HepG2 (cell line): Measurements from ENCODE around the gene ZKSCAN4. TPM values are rescaled to one million over a fixed set of nuclear protein-coding genes. Genes with fewer than 3 reads are reported as not detected.

Experiments
- ARNT2 ChIP-seq: sonication (generic); formaldehyde crosslinking; IDR thresholded peaks from 2 replicates; pipeline ENCODE4 v1.8.0; 2022; ENCODE audit warnings: mild to moderate bottlenecking, low read depth, missing genetic modification reagents, moderate library complexity
- DNMT3B ChIP-seq: conservative IDR thresholded peaks from 2 replicates; pipeline ENCODE4 v1.6.1; 2016; ENCODE audit warnings: missing biosample characterization, control low read depth
- ELF3 ChIP-seq: IDR thresholded peaks from 2 replicates; pipeline ENCODE4 v1.6.1; 2016; ENCODE audit warnings: missing genetic modification reagents, missing compliant biosample characterization
- FOSL2 ChIP-seq: sonication (generic); formaldehyde crosslinking; IDR thresholded peaks from 2 replicates; pipeline ENCODE4 v1.4.0; 2020; ENCODE audit warnings: missing genetic modification reagents
- FOXC1 ChIP-seq: sonication (generic); formaldehyde crosslinking; IDR thresholded peaks from 2 replicates; pipeline ENCODE4 v1.8.0; 2022; ENCODE audit warnings: mild to moderate bottlenecking, missing genetic modification reagents, borderline replicate concordance
- HMG20A ChIP-seq: IDR thresholded peaks from 2 replicates; pipeline ENCODE4 v1.6.1; 2016; ENCODE audit warnings: borderline replicate concordance
- HOXD1 ChIP-seq: sonication (generic); formaldehyde crosslinking; IDR thresholded peaks from 2 replicates; pipeline ENCODE4 v1.5.0; 2020; ENCODE audit warnings: missing genetic modification reagents
- KLF13 ChIP-seq: sonication (generic); formaldehyde crosslinking; IDR thresholded peaks from 2 replicates; pipeline ENCODE4 v1.4.0; 2020; ENCODE audit warnings: mild to moderate bottlenecking, missing genetic modification reagents
- KLF6 ChIP-seq: IDR thresholded peaks from 2 replicates; pipeline ENCODE4 v1.8.0; 2016; ENCODE audit warnings: missing biosample characterization, missing genetic modification reagents
- MIER2 ChIP-seq: IDR thresholded peaks from 2 replicates; pipeline ENCODE4 v1.6.1; 2016; ENCODE audit warnings: missing biosample characterization, missing genetic modification reagents
- MTF2 ChIP-seq: sonication (generic); formaldehyde crosslinking; IDR thresholded peaks from 2 replicates; pipeline ENCODE4 v1.5.0; 2020; ENCODE audit warnings: missing genetic modification reagents, borderline replicate concordance
- MXD3 ChIP-seq: IDR thresholded peaks from 2 replicates; pipeline ENCODE4 v1.6.1; 2016; ENCODE audit warnings: mild to moderate bottlenecking, missing biosample characterization, missing genetic modification reagents
- NFIB ChIP-seq: sonication (generic); formaldehyde crosslinking; IDR thresholded peaks from 2 replicates; pipeline ENCODE4 v1.9.0; 2021; ENCODE audit warnings: missing genetic modification reagents, mild to moderate bottlenecking, borderline replicate concordance
- NR2F2 ChIP-seq: IDR thresholded peaks from 2 replicates; pipeline ENCODE4 v1.6.1; 2012; ENCODE audit warnings: low read depth, inconsistent platforms, borderline replicate concordance
- RXRB ChIP-seq: IDR thresholded peaks from 2 replicates; pipeline ENCODE4 v1.6.1; 2016; ENCODE audit warnings: borderline replicate concordance, missing genetic modification reagents, missing compliant biosample characterization
- ZBTB21 ChIP-seq: sonication (generic); formaldehyde crosslinking; IDR thresholded peaks from 2 replicates; pipeline ENCODE4 v1.4.0; 2020; ENCODE audit warnings: missing genetic modification reagents
- ZMAT3 ChIP-seq: sonication (generic); formaldehyde crosslinking; conservative IDR thresholded peaks from 2 replicates; pipeline ENCODE4 v1.7.0; 2021; ENCODE audit warnings: missing genetic modification reagents
- ZNF160 ChIP-seq: sonication (generic); formaldehyde crosslinking; IDR thresholded peaks from 2 replicates; pipeline ENCODE4 v1.8.0; 2022; ENCODE audit warnings: mild to moderate bottlenecking, inconsistent platforms, missing genetic modification reagents
- ZNF17 ChIP-seq: sonication (generic); formaldehyde crosslinking; IDR thresholded peaks from 2 replicates; pipeline ENCODE4 v1.5.0; 2020; ENCODE audit warnings: mild to moderate bottlenecking, missing genetic modification reagents
- ZNF225 ChIP-seq: sonication (generic); formaldehyde crosslinking; IDR thresholded peaks from 2 replicates; pipeline ENCODE4 v1.4.0; 2020; ENCODE audit warnings: mild to moderate bottlenecking, missing genetic modification reagents
- ZNF329 ChIP-seq: sonication (generic); formaldehyde crosslinking; IDR thresholded peaks from 2 replicates; pipeline ENCODE4 v1.9.0; 2021; ENCODE audit warnings: low read depth, mild to moderate bottlenecking, missing genetic modification reagents
- ZNF570 ChIP-seq: sonication (generic); formaldehyde crosslinking; IDR thresholded peaks from 2 replicates; pipeline ENCODE4 v1.4.0; 2020; ENCODE audit warnings: mild to moderate bottlenecking, missing genetic modification reagents, borderline replicate concordance
- ZNF605 ChIP-seq: sonication (generic); formaldehyde crosslinking; IDR thresholded peaks from 2 replicates; pipeline ENCODE4 v1.8.0; 2022; ENCODE audit warnings: mild to moderate bottlenecking, missing genetic modification reagents
- ZNF678 ChIP-seq: sonication (generic); formaldehyde crosslinking; IDR thresholded peaks from 2 replicates; pipeline ENCODE4 v1.4.0; 2020; ENCODE audit warnings: mild to moderate bottlenecking, missing genetic modification reagents
- ZNF724P ChIP-seq: sonication (generic); formaldehyde crosslinking; IDR thresholded peaks from 2 replicates; pipeline ENCODE4 v1.8.0; 2022; ENCODE audit warnings: missing genetic modification reagents, borderline replicate concordance
- ZNF768 ChIP-seq: sonication (generic); formaldehyde crosslinking; IDR thresholded peaks from 2 replicates; pipeline ENCODE4 v1.4.0; 2020; ENCODE audit warnings: missing genetic modification reagents
- polyA plus RNA-seq, 8 experiments: library from polyadenylated mRNA; depleted of rRNA in 3 of 8; stranded (reverse) in 7 of 8; unstranded in 1 of 8; fragments of >200 nt; fragmentation: Illumina TruSeq in 4 of 8; extraction: Trizol in 4 of 8; gene quantifications; 2 replicates each; pipeline versions ENCODE4 v1.2.1 to v1.2.3, GENCODE V29; 2011 to 2016; ENCODE audit warnings: low read depth in 4 of 8, missing spikeins in 1 of 8, mixed read lengths in 1 of 8; ENCODE audit not compliant: insufficient read depth in 1 of 8
- total RNA-seq, 5 experiments: library from RNA; depleted of rRNA; stranded (reverse); fragments of >200 nt; fragmentation: Illumina TruSeq; extraction: Trizol; gene quantifications; 2 replicates each; pipeline ENCODE4 v1.2.3, GENCODE V29; 2016; ENCODE audit warnings: low read depth in 1 of 5
- TF ChIP-seq, protein P1 (sequence below): sonication (generic); formaldehyde crosslinking; IDR thresholded peaks from 2 replicates; pipeline ENCODE4 v1.9.0; 2021; ENCODE audit warnings: missing genetic modification reagents, borderline replicate concordance
- TF ChIP-seq, protein P2 (sequence below): sonication (generic); formaldehyde crosslinking; IDR thresholded peaks from 2 replicates; pipeline ENCODE4 v1.9.0; 2022; ENCODE audit warnings: missing genetic modification reagents, mild to moderate bottlenecking, borderline replicate concordance

The ZKSCAN4 gene
- total and polyA plus RNA-seq, 2 of the 13 experiments (the other 11 are each of a cell fraction or from before 2014, with no cell fraction given), result 2.9 to 7.8 TPM

DNA sequence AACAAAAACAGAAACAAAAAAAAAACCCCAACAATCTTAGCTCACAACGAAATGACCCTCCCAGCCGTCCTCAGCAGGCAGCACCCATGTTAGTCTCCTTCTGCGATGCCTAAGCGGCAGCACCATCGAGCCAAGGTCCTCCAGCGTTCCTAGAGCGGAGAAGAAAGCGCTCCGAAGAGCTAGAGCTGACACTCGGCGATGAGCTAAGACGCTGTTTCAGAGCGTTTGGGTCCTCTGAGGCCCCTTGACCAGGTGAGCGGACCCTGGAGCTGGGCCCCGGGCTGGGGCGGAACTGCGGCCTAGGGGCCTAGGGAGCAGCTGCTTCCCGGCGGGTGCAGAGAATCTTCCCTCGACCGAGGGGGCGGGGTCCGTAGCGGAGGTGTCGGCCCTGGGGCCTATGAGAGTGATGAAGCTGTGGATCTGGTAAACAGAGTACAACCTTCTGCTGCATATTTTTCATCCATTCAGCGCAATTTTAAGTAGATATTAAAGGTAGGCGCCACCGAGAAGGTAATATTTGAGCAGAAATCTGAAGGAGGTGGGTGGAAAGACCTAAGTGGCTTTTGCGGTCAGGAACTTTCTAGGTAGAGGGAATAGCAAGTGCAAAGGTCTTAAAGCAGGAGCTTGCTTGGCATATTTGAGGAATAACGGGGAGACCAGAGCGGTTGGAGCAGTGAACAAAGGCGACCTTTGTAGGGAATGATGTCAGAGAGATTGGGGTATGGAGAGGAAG is 15.1 kb upstream of the ZKSCAN4 start, which contains the start of gene ZSCAN26 (continued):
- peak; percentile 94 for TF ChIP-seq MXD3 (CRISPR knock-in tag)
- TF ChIP-seq KLF6 (CRISPR knock-in tag), result peak; percentile 97
- TF ChIP-seq MIER2, result 0 out of 2 replicates have a peak, but pooled peaks have one; percentile 33
- TF ChIP-seq, protein P1, sequence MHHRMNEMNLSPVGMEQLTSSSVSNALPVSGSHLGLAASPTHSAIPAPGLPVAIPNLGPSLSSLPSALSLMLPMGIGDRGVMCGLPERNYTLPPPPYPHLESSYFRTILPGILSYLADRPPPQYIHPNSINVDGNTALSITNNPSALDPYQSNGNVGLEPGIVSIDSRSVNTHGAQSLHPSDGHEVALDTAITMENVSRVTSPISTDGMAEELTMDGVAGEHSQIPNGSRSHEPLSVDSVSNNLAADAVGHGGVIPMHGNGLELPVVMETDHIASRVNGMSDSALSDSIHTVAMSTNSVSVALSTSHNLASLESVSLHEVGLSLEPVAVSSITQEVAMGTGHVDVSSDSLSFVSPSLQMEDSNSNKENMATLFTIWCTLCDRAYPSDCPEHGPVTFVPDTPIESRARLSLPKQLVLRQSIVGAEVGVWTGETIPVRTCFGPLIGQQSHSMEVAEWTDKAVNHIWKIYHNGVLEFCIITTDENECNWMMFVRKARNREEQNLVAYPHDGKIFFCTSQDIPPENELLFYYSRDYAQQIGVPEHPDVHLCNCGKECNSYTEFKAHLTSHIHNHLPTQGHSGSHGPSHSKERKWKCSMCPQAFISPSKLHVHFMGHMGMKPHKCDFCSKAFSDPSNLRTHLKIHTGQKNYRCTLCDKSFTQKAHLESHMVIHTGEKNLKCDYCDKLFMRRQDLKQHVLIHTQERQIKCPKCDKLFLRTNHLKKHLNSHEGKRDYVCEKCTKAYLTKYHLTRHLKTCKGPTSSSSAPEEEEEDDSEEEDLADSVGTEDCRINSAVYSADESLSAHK (CRISPR knock-in tag), result 0 out of 2 replicates have a peak, but pooled peaks have one; percentile 81
- TF ChIP-seq ARNT2, result peak; percentile 84
- TF ChIP-seq ZNF768 (CRISPR knock-in tag), result peak; percentile 84
- peak; percentile 89; the same call in 1 of the 2 replicates for TF ChIP-seq ZNF225 (CRISPR knock-in tag)
- TF ChIP-seq FOXC1 (CRISPR knock-in tag), result peak; percentile 96
- no peak for TF ChIP-seq NFIB (CRISPR knock-in tag)
- TF ChIP-seq ZNF605 (CRISPR knock-in tag), result peak; percentile 98
- peak; percentile 68 for TF ChIP-seq FOSL2 (CRISPR knock-in tag)
- no peak for TF ChIP-seq ZNF329 (CRISPR knock-in tag)
- TF ChIP-seq HOXD1 (CRISPR knock-in tag), result peak; percentile 80; the same call in 1 of the 2 replicates
- TF ChIP-seq ZNF160 (CRISPR knock-in tag), result peak; percentile 89
- TF ChIP-seq, protein P2, sequence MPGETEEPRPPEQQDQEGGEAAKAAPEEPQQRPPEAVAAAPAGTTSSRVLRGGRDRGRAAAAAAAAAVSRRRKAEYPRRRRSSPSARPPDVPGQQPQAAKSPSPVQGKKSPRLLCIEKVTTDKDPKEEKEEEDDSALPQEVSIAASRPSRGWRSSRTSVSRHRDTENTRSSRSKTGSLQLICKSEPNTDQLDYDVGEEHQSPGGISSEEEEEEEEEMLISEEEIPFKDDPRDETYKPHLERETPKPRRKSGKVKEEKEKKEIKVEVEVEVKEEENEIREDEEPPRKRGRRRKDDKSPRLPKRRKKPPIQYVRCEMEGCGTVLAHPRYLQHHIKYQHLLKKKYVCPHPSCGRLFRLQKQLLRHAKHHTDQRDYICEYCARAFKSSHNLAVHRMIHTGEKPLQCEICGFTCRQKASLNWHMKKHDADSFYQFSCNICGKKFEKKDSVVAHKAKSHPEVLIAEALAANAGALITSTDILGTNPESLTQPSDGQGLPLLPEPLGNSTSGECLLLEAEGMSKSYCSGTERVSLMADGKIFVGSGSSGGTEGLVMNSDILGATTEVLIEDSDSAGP (CRISPR knock-in tag), result peak; percentile 95
- peak; percentile 75; the same call in 1 of the 2 replicates for TF ChIP-seq ZMAT3 (CRISPR knock-in tag)
- no peak for TF ChIP-seq ZBTB21 (CRISPR knock-in tag)
- TF ChIP-seq ZNF678 (CRISPR knock-in tag), result 0 out of 2 replicates have a peak, but pooled peaks have one; percentile 57
- peak; percentile 38; the same call in 1 of the 2 replicates for TF ChIP-seq DNMT3B (CRISPR knock-in tag)
- no peak; the same call in 1 of the 2 replicates for TF ChIP-seq ZNF17 (CRISPR knock-in tag)
- no peak; the same call in 1 of the 2 replicates for TF ChIP-seq ZNF724P (CRISPR knock-in tag)
- no peak for TF ChIP-seq NR2F2
- peak; percentile 74 for TF ChIP-seq ELF3 (CRISPR knock-in tag)
- no peak for TF ChIP-seq ZNF570 (CRISPR knock-in tag)
- TF ChIP-seq HMG20A, result no peak; the same call in 1 of the 2 replicates
- peak; percentile 82; the same call in 1 of the 2 replicates for TF ChIP-seq KLF13
- TF ChIP-seq RXRB (CRISPR knock-in tag), result peak; percentile 64; the same call in 1 of the 2 replicates
- peak; percentile 94 for TF ChIP-seq MTF2 (CRISPR knock-in tag)
